Ishikawa (cell line): ENCODE measurements around the gene S100A2.
A peak's percentile ranks its signal among the peaks of the same experiment; 100 is the strongest.

ENCODE experiments used
- CEBPB ChIP-seq: IDR thresholded peaks from 2 replicates; pipeline ENCODE4 v1.6.1; 2012
- CREB1 ChIP-seq: IDR thresholded peaks from 2 replicates; pipeline ENCODE4 v1.6.1; 2012; ENCODE audit warnings: low read depth
- EGR1 ChIP-seq: IDR thresholded peaks from 2 replicates; pipeline ENCODE4 v1.6.1; 2012
- EP300 ChIP-seq: IDR thresholded peaks from 2 replicates; pipeline ENCODE4 v1.6.1; 2012; ENCODE audit warnings: borderline replicate concordance
- FOXM1 ChIP-seq: IDR thresholded peaks from 2 replicates; pipeline ENCODE4 v1.6.1; 2012; ENCODE audit warnings: low read depth, borderline replicate concordance
- MAX ChIP-seq: IDR thresholded peaks from 2 replicates; pipeline ENCODE4 v1.6.1; 2012
- NFIC ChIP-seq: IDR thresholded peaks from 2 replicates; pipeline ENCODE4 v1.6.1; 2012
- RAD21 ChIP-seq: IDR thresholded peaks from 2 replicates; pipeline ENCODE4 v1.6.1; 2012; ENCODE audit warnings: low read depth
- TAF1 ChIP-seq: IDR thresholded peaks from 2 replicates; pipeline ENCODE4 v1.6.1; 2012; ENCODE audit warnings: low read depth, mild to moderate bottlenecking
- TCF12 ChIP-seq: IDR thresholded peaks from 2 replicates; pipeline ENCODE4 v1.6.1; 2012; ENCODE audit warnings: low read depth
- TEAD4 ChIP-seq: IDR thresholded peaks from 2 replicates; pipeline ENCODE4 v1.6.1; 2012
- USF1 ChIP-seq: IDR thresholded peaks from 2 replicates; pipeline ENCODE4 v1.6.1; 2012
- YY1 ChIP-seq: IDR thresholded peaks from 2 replicates; pipeline ENCODE4 v1.6.1; 2012; ENCODE audit warnings: low read depth
- ZBTB7A ChIP-seq: IDR thresholded peaks from 2 replicates; pipeline ENCODE4 v1.6.1; 2012; ENCODE audit warnings: low read depth
- TF ChIP-seq, protein P1 (sequence below): IDR thresholded peaks from 2 replicates; pipeline ENCODE4 v1.6.1; 2012; ENCODE audit warnings: low read depth, mild to moderate bottlenecking

The S100A2 gene

GRCh38 chr1:153609585-153609907, 43.9 kb upstream of the S100A2 start:
- TF ChIP-seq CEBPB = no peak
- no peak for TF ChIP-seq FOXM1
- no peak for TF ChIP-seq TAF1
- no peak for TF ChIP-seq ZBTB7A
- TF ChIP-seq CREB1 = no peak
- TF ChIP-seq MAX = no peak
- no peak for TF ChIP-seq YY1
- TF ChIP-seq, protein P1, sequence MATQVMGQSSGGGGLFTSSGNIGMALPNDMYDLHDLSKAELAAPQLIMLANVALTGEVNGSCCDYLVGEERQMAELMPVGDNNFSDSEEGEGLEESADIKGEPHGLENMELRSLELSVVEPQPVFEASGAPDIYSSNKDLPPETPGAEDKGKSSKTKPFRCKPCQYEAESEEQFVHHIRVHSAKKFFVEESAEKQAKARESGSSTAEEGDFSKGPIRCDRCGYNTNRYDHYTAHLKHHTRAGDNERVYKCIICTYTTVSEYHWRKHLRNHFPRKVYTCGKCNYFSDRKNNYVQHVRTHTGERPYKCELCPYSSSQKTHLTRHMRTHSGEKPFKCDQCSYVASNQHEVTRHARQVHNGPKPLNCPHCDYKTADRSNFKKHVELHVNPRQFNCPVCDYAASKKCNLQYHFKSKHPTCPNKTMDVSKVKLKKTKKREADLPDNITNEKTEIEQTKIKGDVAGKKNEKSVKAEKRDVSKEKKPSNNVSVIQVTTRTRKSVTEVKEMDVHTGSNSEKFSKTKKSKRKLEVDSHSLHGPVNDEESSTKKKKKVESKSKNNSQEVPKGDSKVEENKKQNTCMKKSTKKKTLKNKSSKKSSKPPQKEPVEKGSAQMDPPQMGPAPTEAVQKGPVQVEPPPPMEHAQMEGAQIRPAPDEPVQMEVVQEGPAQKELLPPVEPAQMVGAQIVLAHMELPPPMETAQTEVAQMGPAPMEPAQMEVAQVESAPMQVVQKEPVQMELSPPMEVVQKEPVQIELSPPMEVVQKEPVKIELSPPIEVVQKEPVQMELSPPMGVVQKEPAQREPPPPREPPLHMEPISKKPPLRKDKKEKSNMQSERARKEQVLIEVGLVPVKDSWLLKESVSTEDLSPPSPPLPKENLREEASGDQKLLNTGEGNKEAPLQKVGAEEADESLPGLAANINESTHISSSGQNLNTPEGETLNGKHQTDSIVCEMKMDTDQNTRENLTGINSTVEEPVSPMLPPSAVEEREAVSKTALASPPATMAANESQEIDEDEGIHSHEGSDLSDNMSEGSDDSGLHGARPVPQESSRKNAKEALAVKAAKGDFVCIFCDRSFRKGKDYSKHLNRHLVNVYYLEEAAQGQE = no peak
- TF ChIP-seq USF1 = no peak
- TF ChIP-seq TEAD4 = no peak
- TF ChIP-seq TCF12 = no peak

DNA sequence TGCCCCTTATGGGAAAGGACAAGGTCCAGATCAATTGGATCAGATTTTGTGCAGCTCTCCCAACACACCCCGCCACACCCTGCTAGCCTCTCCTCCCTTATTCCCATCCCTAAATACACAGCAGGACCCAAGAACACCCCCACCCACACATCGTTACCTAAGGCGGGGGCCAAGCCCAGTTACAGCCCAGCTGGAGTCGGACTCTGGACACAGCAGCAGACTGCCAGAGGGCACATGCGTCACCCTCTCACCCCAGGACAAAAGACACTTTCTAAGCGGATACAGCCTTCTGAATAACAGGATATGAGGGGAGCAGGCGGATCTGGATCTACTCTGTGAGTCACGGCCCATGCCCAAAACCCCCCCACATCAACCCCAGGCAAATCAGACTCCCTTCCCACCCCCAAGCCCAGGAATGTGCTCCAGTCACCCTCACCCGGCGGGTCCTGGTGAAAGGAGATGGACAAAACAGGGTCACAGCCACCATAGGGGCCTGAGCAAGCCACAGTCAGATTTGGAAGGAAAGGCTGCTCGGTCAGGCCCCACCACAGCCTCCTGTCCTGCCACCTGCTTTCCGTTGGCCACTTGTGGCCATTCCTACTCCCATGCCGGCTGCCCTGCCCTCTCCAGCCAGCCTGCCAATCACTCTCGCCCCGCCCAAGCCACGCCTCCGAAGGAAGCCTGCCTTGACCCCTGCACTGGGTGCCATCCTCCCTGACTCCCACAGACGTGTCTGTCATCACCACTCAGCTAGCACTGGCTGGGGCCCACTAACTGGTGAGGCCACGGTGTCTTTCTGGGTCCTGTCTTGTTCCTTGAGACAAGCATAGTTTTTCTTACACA, 43.3 kb upstream of the S100A2 start:
- TF ChIP-seq NFIC = peak; percentile 21; the same call in 1 of the 2 replicates
- peak; percentile 48; the same call in 1 of the 2 replicates for TF ChIP-seq EP300
- peak; percentile 53; the same call in 1 of the 2 replicates for TF ChIP-seq MAX
- TF ChIP-seq CEBPB = no peak
- no peak for TF ChIP-seq CREB1
- peak; percentile 36 for TF ChIP-seq EGR1
- TF ChIP-seq YY1 = 0 out of 2 replicates have a peak, but pooled peaks have one; percentile 42
- no peak for TF ChIP-seq RAD21
- TF ChIP-seq TEAD4 = peak; percentile 89
- TF ChIP-seq, protein P1 = no peak
- TF ChIP-seq FOXM1 = peak; percentile 39; the same call in 1 of the 2 replicates
- peak; percentile 53; the same call in 1 of the 2 replicates for TF ChIP-seq ZBTB7A
- peak; percentile 84 for TF ChIP-seq TCF12
- TF ChIP-seq TAF1 = no peak
- no peak for TF ChIP-seq USF1

DNA sequence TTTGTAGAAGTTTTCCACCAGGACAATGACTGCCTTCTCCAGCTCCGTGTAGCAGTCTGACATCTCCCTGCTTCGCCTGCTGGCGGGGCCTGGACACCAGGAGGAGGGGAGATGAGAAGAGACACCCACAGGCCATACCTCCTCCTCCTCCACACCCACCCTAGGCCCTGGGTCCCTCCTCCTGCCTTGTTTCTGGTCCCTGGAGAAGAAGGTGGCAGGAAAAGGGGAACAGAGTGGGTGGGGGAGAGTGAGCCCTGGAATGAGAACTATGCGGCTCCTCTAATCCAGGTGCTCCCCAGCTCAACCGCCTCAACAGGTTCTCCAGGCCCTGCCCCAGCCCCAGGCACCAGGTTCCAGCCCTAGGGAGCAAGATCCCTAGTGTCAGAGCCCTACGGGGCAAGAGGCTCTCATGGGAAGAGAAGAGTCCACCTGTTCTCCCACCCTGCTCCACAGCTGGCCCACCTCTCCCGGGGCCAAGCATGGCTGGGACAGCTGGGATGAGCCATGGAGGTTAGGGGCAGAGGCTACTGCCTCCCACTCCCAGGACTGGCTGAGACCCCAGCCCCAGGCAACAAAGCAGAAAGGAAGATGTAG, 42.5 kb upstream of the S100A2 start:
- TF ChIP-seq EP300 (peak; percentile 30; the same call in 1 of the 2 replicates), CEBPB (no peak), TEAD4 (peak; percentile 91), TCF12 (peak; percentile 32; the same call in 1 of the 2 replicates)
- TF ChIP-seq, protein P1 = no peak

DNA sequence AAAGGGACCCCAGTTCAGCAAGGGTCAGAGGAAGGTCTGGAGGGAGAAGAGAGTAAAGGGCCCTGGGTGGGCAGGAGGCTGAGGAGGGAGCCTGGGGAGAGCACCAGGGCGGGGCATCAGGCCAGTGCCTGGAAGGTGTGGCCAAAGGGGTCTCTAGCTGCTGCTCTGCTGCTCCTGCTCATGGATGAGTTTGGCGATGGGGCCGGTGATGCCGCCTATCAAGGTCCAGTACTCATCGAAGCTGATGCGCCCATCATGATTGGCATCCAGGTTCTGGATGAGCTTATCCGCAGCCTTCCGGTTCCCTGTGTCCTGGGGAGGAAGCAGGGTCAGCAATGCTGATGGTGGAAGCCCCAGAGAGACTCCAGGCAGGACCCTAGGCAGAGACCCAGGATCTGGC, 41.7 kb upstream of the S100A2 start:
- TF ChIP-seq USF1 (no peak), RAD21 (no peak), EP300 (no peak), FOXM1 (no peak), CEBPB (no peak), CREB1 (no peak)
